HepG2 (cell line): ENCODE measurements around the gene TANC1. TPM values are rescaled to one million over a fixed set of nuclear protein-coding genes. Genes with fewer than 3 reads are reported as not detected.

Experiments
- ATAC-seq: fragments of 200-7000 bp; cut with Tn5 transposase; 3 replicates; pipeline ENCODE4 v1.9.1; 2020; ENCODE audit warnings: mild to moderate bottlenecking, moderate library complexity
- BruUV-seq: library from RNA; stranded (reverse); fragments of 400-500 nt; replicated peaks from 2 replicates; lab custom pipeline; 2021; lab: Mats Ljungman, UMichigan
- CTCF ChIA-PET: fragments of 300-600 bp; formaldehyde crosslinking; extraction: SDS; loops from one replicate; lab custom pipeline; 2021; ENCODE audit warnings: low total read pairs, inconsistent platforms, low intra/inter-chr PET ratio; lab: Yijun Ruan, JAX
- POLR2A ChIA-PET: fragments of 350-600 bp; sonication (Branson Sonifier 250); formaldehyde crosslinking; loops from one replicate; lab custom pipeline; 2020; ENCODE audit warnings: antibody characterized with exemption, inconsistent platforms; lab: Yijun Ruan, JAX
- DNase-seq: peaks from one replicate; pipeline ENCODE4 v3.0.0-alpha.2; 2015; ENCODE audit warnings: low spot score
- FAIRE-seq: peaks from 3 replicates; lab custom pipeline; 2011; peaks lifted over from hg19 to GRCh38; lab: Jason Lieb, UNC
- H2AFZ ChIP-seq: one replicate; pipeline ENCODE4 v1.6.1; 2011; ENCODE audit warnings: low read length, inconsistent platforms
- H3K27ac ChIP-seq: fragments of 300-600 bp; 3 replicates; pipeline ENCODE4 v1.8.0; 2011; ENCODE audit warnings: mixed run types, mild to moderate bottlenecking, mixed read lengths, low read length, inconsistent platforms; ENCODE audit not compliant: insufficient read depth; ENCODE audit errors: extremely low read length
- H3K27me3 ChIP-seq, 2 experiments: fragments of 200-600 bp in 1 of 2; 2 replicates in 1 of 2; 3 replicates in 1 of 2; pipeline versions ENCODE4 v1.6.0 to v1.8.0; 2011; ENCODE audit warnings: low read length in 2 of 2, mild to moderate bottlenecking in 2 of 2, moderate library complexity in 2 of 2, inconsistent platforms in 1 of 2; ENCODE audit not compliant: insufficient read depth in 2 of 2, control insufficient read depth in 1 of 2
- H3K36me3 ChIP-seq, 2 experiments: fragments of 200-600 bp in 1 of 2; replicated peaks in 1 of 2; 2 replicates in 1 of 2; 3 replicates in 1 of 2; pipeline versions ENCODE4 v1.5.1 to v1.8.0; 2011; ENCODE audit warnings: low read length in 2 of 2, inconsistent platforms in 1 of 2; ENCODE audit not compliant: insufficient read depth in 2 of 2, control insufficient read depth in 1 of 2
- H3K4me1 ChIP-seq: 2 replicates; pipeline ENCODE4 v1.5.1; 2012; ENCODE audit warnings: low read length, inconsistent platforms; ENCODE audit not compliant: insufficient read depth
- H3K4me2 ChIP-seq: 2 replicates; pipeline ENCODE4 v1.6.0; 2011; ENCODE audit warnings: low read depth, low read length, inconsistent platforms
- H3K4me3 ChIP-seq, 3 experiments: fragments of 200-600 bp in 1 of 3; sonication (generic), shearing (Covaris generic) in 1 of 3; replicated peaks in 1 of 3; 2 replicates each; pipeline ENCODE4 v1.5.1; 2011 to 2016; ENCODE audit warnings: low read length in 3 of 3, inconsistent platforms in 2 of 3, low read depth in 2 of 3, mild to moderate bottlenecking in 2 of 3, control low read depth in 1 of 3, mixed read lengths in 1 of 3; ENCODE audit not compliant: insufficient read depth in 1 of 3
- H3K79me2 ChIP-seq: one replicate; pipeline ENCODE4 v1.6.1; 2011; ENCODE audit warnings: low read length, inconsistent platforms; ENCODE audit not compliant: insufficient read depth
- H3K9ac ChIP-seq: 2 replicates; pipeline ENCODE4 v1.6.0; 2011; ENCODE audit warnings: mild to moderate bottlenecking, low read depth, low read length, inconsistent platforms; ENCODE audit not compliant: insufficient read depth
- H3K9me3 ChIP-seq: 2 replicates; pipeline ENCODE4 v1.5.1; 2012; ENCODE audit warnings: mild to moderate bottlenecking, low read length
- H4K20me1 ChIP-seq: 2 replicates; pipeline ENCODE4 v1.6.0; 2011; ENCODE audit warnings: inconsistent platforms, mild to moderate bottlenecking, low read length, moderate library complexity; ENCODE audit not compliant: insufficient read depth
- ETS1 ChIP-seq: sonication (generic); formaldehyde crosslinking; IDR thresholded peaks from 2 replicates; pipeline ENCODE4 v1.4.0; 2020; ENCODE audit warnings: missing genetic modification reagents
- HDAC2 ChIP-seq: sonication (generic); formaldehyde crosslinking; IDR thresholded peaks from 2 replicates; pipeline ENCODE4 v1.4.0; 2020; ENCODE audit warnings: missing genetic modification reagents
- IRF1 ChIP-seq: sonication (generic); formaldehyde crosslinking; IDR thresholded peaks from 2 replicates; pipeline ENCODE4 v1.4.0; 2020; ENCODE audit warnings: low read depth, mild to moderate bottlenecking, missing genetic modification reagents
- NFIC ChIP-seq: IDR thresholded peaks from 2 replicates; pipeline ENCODE4 v1.6.1; 2012; ENCODE audit warnings: mild to moderate bottlenecking, low read length, inconsistent platforms
- TARDBP ChIP-seq: sonication (generic); formaldehyde crosslinking; IDR thresholded peaks from 2 replicates; pipeline ENCODE4 v1.8.0; 2022; ENCODE audit warnings: mild to moderate bottlenecking, missing genetic modification reagents
- THAP7 ChIP-seq: sonication (generic); formaldehyde crosslinking; IDR thresholded peaks from 2 replicates; pipeline ENCODE4 v1.8.1; 2023; ENCODE audit warnings: mild to moderate bottlenecking, missing genetic modification reagents
- ZC3H13 ChIP-seq: sonication (generic); formaldehyde crosslinking; IDR thresholded peaks from 2 replicates; pipeline ENCODE4 v1.8.1; 2023; ENCODE audit warnings: mild to moderate bottlenecking, missing genetic modification reagents, moderate library complexity
- ZKSCAN1 ChIP-seq: fragments of 150-350 bp; IDR thresholded peaks from 2 replicates; pipeline ENCODE4 v1.6.1; 2014; ENCODE audit warnings: low read length
- ZNF333 ChIP-seq: sonication (generic); formaldehyde crosslinking; IDR thresholded peaks from 2 replicates; pipeline ENCODE4 v1.4.0; 2020; ENCODE audit warnings: mild to moderate bottlenecking, missing genetic modification reagents, borderline replicate concordance
- ZNF432 ChIP-seq: sonication (generic); formaldehyde crosslinking; IDR thresholded peaks from 2 replicates; pipeline ENCODE4 v1.5.0; 2020; ENCODE audit warnings: missing genetic modification reagents, mild to moderate bottlenecking, borderline replicate concordance
- WGBS: methylation state at CpG from one replicate; pipeline ENCODE4 v1.1.6; 2017; ENCODE audit warnings: low lambda C conversion rate; 5-methylcytosine and 5-hydroxymethylcytosine counted together
- in situ Hi-C: cut with HindIII; loops from 2 replicates; pipeline ENCODE4 v1.10.0; 2017; ENCODE audit warnings: low pct_unique_long_range_greater_than_20kb; ENCODE audit not compliant: extremely low pct_ligation_motif_present
- intact Hi-C: fragments of 100-400 bp; cut with micrococcal nuclease; formaldehyde crosslinking; loops from one replicate; pipeline ENCODE4 v1.10.0; 2022; ENCODE audit not compliant: unreplicated experiment
- polyA plus RNA-seq, 8 experiments: library from polyadenylated mRNA; depleted of rRNA in 3 of 8; stranded (reverse) in 7 of 8; unstranded in 1 of 8; fragments of >200 nt; fragmentation: Illumina TruSeq in 4 of 8; extraction: Trizol in 4 of 8; gene quantifications; 2 replicates each; pipeline versions ENCODE4 v1.2.1 to v1.2.3, GENCODE V29; 2011 to 2016; ENCODE audit warnings: low read depth in 4 of 8, missing spikeins in 1 of 8, mixed read lengths in 1 of 8; ENCODE audit not compliant: insufficient read depth in 1 of 8
- total RNA-seq, 5 experiments: library from RNA; depleted of rRNA; stranded (reverse); fragments of >200 nt; fragmentation: Illumina TruSeq; extraction: Trizol; gene quantifications; 2 replicates each; pipeline ENCODE4 v1.2.3, GENCODE V29; 2016; ENCODE audit warnings: low read depth in 1 of 5

TANC1 gene
- total and polyA plus RNA-seq, 2 of the 13 experiments (the other 11 are each of a cell fraction or from before 2014, with no cell fraction given) = 2.3 to 5.6 TPM

- no peak for ATAC-seq
- no peak overlapping the region for H3K27ac ChIP-seq
- WGBS = 11% methylated on average over 2 of the region's 2 CpGs
- DNase-seq = no peak
- intact Hi-C loops (no loop called here), in situ Hi-C loops (no loop called here)
- H3K27me3 ChIP-seq = peaks cover 0 to 5% of the 10 kb centered on the region in 2 experiments; a peak in 2 of 5 replicates
- no TSS peak for BruUV-seq
- H3K4me3 ChIP-seq = no peak overlapping the region
- peaks cover 16% of the 10 kb centered on the region for H3K4me1 ChIP-seq
- no peak for FAIRE-seq
- H3K79me2 ChIP-seq = no peaks in the 10 kb centered on the region
- H4K20me1 ChIP-seq = no peaks in the 10 kb centered on the region
- ChIA-PET CTCF (no interaction called here), POLR2A (no interaction called here)
- H3K4me2 ChIP-seq = no peak overlapping the region
- no peak overlapping the region for H3K9ac ChIP-seq
- no peaks in the 10 kb centered on the region for H3K9me3 ChIP-seq
- H2AFZ ChIP-seq = no peak overlapping the region
- TF ChIP-seq HDAC2 (CRISPR knock-in tag) = no peak
- no peak for TF ChIP-seq ZNF333 (CRISPR knock-in tag)
- TF ChIP-seq ZKSCAN1 = no peak
- no peak for TF ChIP-seq THAP7 (CRISPR knock-in tag)
- no peak for TF ChIP-seq NFIC
- TF ChIP-seq ZNF432 (CRISPR knock-in tag) = no peak
- TF ChIP-seq ZC3H13 (CRISPR knock-in tag) = no peak
- no peak for TF ChIP-seq TARDBP (CRISPR knock-in tag)
- TF ChIP-seq ETS1 (CRISPR knock-in tag) = no peak
- no peak for TF ChIP-seq IRF1 (CRISPR knock-in tag)
- TF ChIP-seq, all 625 proteins: peak for 0
- no peaks in the 10 kb centered on the region for H3K36me3 ChIP-seq
Observed at GRCh38 chr2:158955842-158956365, 12.5 kb upstream of the TANC1 start.
